Mesodermal cell (in vitro differentiated cells): ENCODE results near the gene EIF6.

Experiments
- H3K27ac ChIP-seq: 2 replicates; pipeline ENCODE4 v1.7.0; 2013; ENCODE audit warnings: mild to moderate bottlenecking, low read depth, low read length, moderate library complexity; ENCODE audit not compliant: severe bottlenecking
- H3K36me3 ChIP-seq: 2 replicates; pipeline ENCODE4 v1.7.1; 2013; ENCODE audit warnings: mild to moderate bottlenecking, low read length, moderate library complexity; ENCODE audit not compliant: control insufficient read depth, insufficient read depth
- H3K4me1 ChIP-seq: one replicate; pipeline ENCODE4 v1.7.1; 2013; ENCODE audit warnings: mild to moderate bottlenecking, low read length; ENCODE audit not compliant: insufficient read depth, control insufficient read depth, poor library complexity, severe bottlenecking
- H3K4me3 ChIP-seq: 2 replicates; pipeline ENCODE4 v1.7.0; 2013; ENCODE audit warnings: low read length, control low read depth, mild to moderate bottlenecking; ENCODE audit not compliant: insufficient read depth, poor library complexity, severe bottlenecking; ENCODE audit errors: extremely low read depth
- H3K9me3 ChIP-seq: 2 replicates; pipeline ENCODE4 v1.7.1; 2013; ENCODE audit warnings: mild to moderate bottlenecking, low read length, moderate library complexity; ENCODE audit not compliant: control insufficient read depth
- WGBS, 2 experiments: methylation state at CpG; one replicate each; pipeline ENCODE4 v1.1.5; 2013; ENCODE audit warnings: missing lambda C conversion rate in 2 of 2; ENCODE audit not compliant: insufficient coverage in 2 of 2; 5-methylcytosine and 5-hydroxymethylcytosine counted together

Gene EIF6

GRCh38 chr20:35286077-35286898 is 1.7 kb upstream of the EIF6 start:
- peaks cover 22% of the 10 kb centered on the region for H3K36me3 ChIP-seq
- no peaks in the 10 kb centered on the region for H3K9me3 ChIP-seq
- no peak overlapping the region for H3K27ac ChIP-seq
- no peak overlapping the region for H3K4me3 ChIP-seq
- 96 to 98% methylated on average over 8 to 11 of the region's 12 CpGs for WGBS, 2 experiments
- peaks cover 7% of the 10 kb centered on the region for H3K4me1 ChIP-seq

GRCh38 chr20:35285806-35286076 is 1.2 kb upstream of the EIF6 start:
- H3K4me1 ChIP-seq: peaks cover 7% of the 10 kb centered on the region
- peaks cover 26% of the 10 kb centered on the region for H3K36me3 ChIP-seq
- no peak overlapping the region for H3K4me3 ChIP-seq
- 83 to 100% methylated on average over 2 of the region's 5 CpGs for WGBS, 2 experiments
- no peaks in the 10 kb centered on the region for H3K9me3 ChIP-seq
- H3K27ac ChIP-seq: no peak overlapping the region

GRCh38 chr20:35284992-35285805 is 627 bp upstream of the EIF6 start:
- WGBS, 2 experiments: 36 to 43% methylated on average over 14 to 17 of the region's 19 CpGs
- H3K4me1 ChIP-seq: peaks cover 7% of the 10 kb centered on the region
- peaks cover 32% of the 10 kb centered on the region for H3K36me3 ChIP-seq
- H3K4me3 ChIP-seq: peak overlapping the region; percentile 94
- no peak overlapping the region for H3K27ac ChIP-seq
- no peaks in the 10 kb centered on the region for H3K9me3 ChIP-seq

GRCh38 chr20:35283441-35284266 is 918 bp downstream of the EIF6 start:
- peak overlapping the region; percentile 75 for H3K27ac ChIP-seq
- 23 to 24% methylated on average over 15 to 16 of the region's 24 CpGs for WGBS, 2 experiments
- peaks cover 7% of the 10 kb centered on the region for H3K4me1 ChIP-seq
- H3K4me3 ChIP-seq: peak overlapping the region; percentile 94
- no peaks in the 10 kb centered on the region for H3K9me3 ChIP-seq
- H3K36me3 ChIP-seq: peaks cover 47% of the 10 kb centered on the region

- Histone ChIP-seq H3K36me3 (peaks cover 53% of the 10 kb centered on the region), H3K4me1 (peaks cover 9% of the 10 kb centered on the region), H3K27ac (no peak overlapping the region), H3K9me3 (no peaks in the 10 kb centered on the region), H3K4me3 (no peak overlapping the region)
- 95% methylated on average over 6 to 8 of the region's 10 CpGs for WGBS, 2 experiments
These were observed 3.0 kb downstream of the EIF6 start for GRCh38 chr20:35281506-35282101.

- Histone ChIP-seq H3K4me1 (peaks cover 18% of the 10 kb centered on the region), H3K36me3 (peaks cover 64% of the 10 kb centered on the region), H3K27ac (no peak overlapping the region), H3K9me3 (no peaks in the 10 kb centered on the region), H3K4me3 (no peak overlapping the region)
- 94 to 98% methylated on average over 6 of the region's 6 CpGs for WGBS, 2 experiments
These were observed 4.0 kb downstream of the EIF6 start for GRCh38 chr20:35280523-35280922.

- Histone ChIP-seq H3K9me3 (no peaks in the 10 kb centered on the region), H3K4me1 (peaks cover 18% of the 10 kb centered on the region), H3K36me3 (peaks cover 66% of the 10 kb centered on the region), H3K27ac (no peak overlapping the region), H3K4me3 (no peak overlapping the region)
- WGBS, 2 experiments: 91 to 92% methylated on average over 6 to 7 of the region's 7 CpGs
These were observed 4.9 kb downstream of the EIF6 start for GRCh38 chr20:35279533-35280174.

GRCh38 chr20:35279040-35279439 is 5.5 kb downstream of the EIF6 start:
- H3K4me1 ChIP-seq: peaks cover 18% of the 10 kb centered on the region
- H3K4me3 ChIP-seq: no peak overlapping the region
- no peak overlapping the region for H3K27ac ChIP-seq
- 88 to 97% methylated on average over 4 to 5 of the region's 5 CpGs for WGBS, 2 experiments
- H3K36me3 ChIP-seq: peaks cover 67% of the 10 kb centered on the region
- no peaks in the 10 kb centered on the region for H3K9me3 ChIP-seq

GRCh38 chr20:35277531-35278395 is 6.8 kb downstream of the EIF6 start, which contains the start of gene MMP24OS:
MMP24OS (minus strand) TSS chr20:35278122; CDS start chr20:35277929, 193 bp downstream.
- 0 to 1% methylated on average over 49 to 60 of the region's 76 CpGs for WGBS, 2 experiments
- Histone ChIP-seq H3K4me1 (peaks cover 10% of the 10 kb centered on the region), H3K9me3 (no peaks in the 10 kb centered on the region), H3K36me3 (peaks cover 63% of the 10 kb centered on the region), H3K4me3 (peak within 1 kb of the TSS; percentile 64), H3K27ac (peak within 1 kb of the TSS; percentile 88)
